Naive thymus-derived CD8-positive, alpha-beta T cell (primary cell): Measurements from ENCODE around the gene RGS13. TPM values are rescaled to one million over a fixed set of nuclear protein-coding genes. Genes with fewer than 3 reads are reported as not detected.

Source experiments
- ATAC-seq, 2 donors: fragments of 150-1000 bp; cut with Tn5 transposase in 1 of 2; sonication (Bioruptor Pico), chemical (Tn5 transposase) in 1 of 2; 1 replicate in 1 of 2; 2 replicates in 1 of 2; pipeline ENCODE4 v1.10.0; 2021; ENCODE audit warnings: mild to moderate bottlenecking in 2 of 2, moderate library complexity in 2 of 2
- POLR2A ChIA-PET: fragments of 350-600 bp; sonication (Branson Sonifier 250); formaldehyde crosslinking; loops from one replicate; lab custom pipeline; 2021; ENCODE audit warnings: antibody characterized with exemption; lab: Charles Lee
- DNase-seq, 10 donors: peaks; one replicate each; pipeline versions ENCODE4 v3.0.0 to v3.0.0-alpha.2; 2020 to 2022
- H3K27ac Mint-ChIP-seq, 10 donors: one replicate each; pipeline ENCODE4 v1.8.0; 2020 to 2022; ENCODE audit warnings: mild to moderate bottlenecking in 10 of 10, mixed read lengths in 10 of 10, moderate library complexity in 4 of 10, inconsistent platforms in 1 of 10
- H3K27me3 Mint-ChIP-seq, 5 donors: one replicate each; pipeline ENCODE4 v1.8.0; 2021 to 2022; ENCODE audit warnings: mixed read lengths in 5 of 5
- H3K36me3 Mint-ChIP-seq, 3 donors: one replicate each; pipeline ENCODE4 v1.8.0; 2020 to 2022; ENCODE audit warnings: mixed read lengths in 3 of 3, mild to moderate bottlenecking in 2 of 3, inconsistent platforms in 1 of 3
- H3K4me1 Mint-ChIP-seq, 4 donors: one replicate each; pipeline ENCODE4 v1.8.0; 2021 to 2022; ENCODE audit warnings: mixed read lengths in 4 of 4
- H3K4me3 Mint-ChIP-seq, 10 donors: one replicate each; pipeline ENCODE4 v1.8.0; 2020 to 2022; ENCODE audit warnings: mild to moderate bottlenecking in 10 of 10, mixed read lengths in 10 of 10, moderate library complexity in 6 of 10, inconsistent platforms in 1 of 10
- H3K9me3 Mint-ChIP-seq, 9 donors: one replicate each; pipeline ENCODE4 v1.8.0; 2020 to 2022; ENCODE audit warnings: mixed read lengths in 9 of 9, mild to moderate bottlenecking in 3 of 9, inconsistent platforms in 1 of 9, moderate library complexity in 1 of 9
- polyA plus RNA-seq, 3 donors: library from polyadenylated mRNA; unstranded; fragments of 300-500 nt; fragmentation: Illumina TruSeq; gene quantifications; one replicate each; pipeline ENCODE4 v1.2.3, GENCODE V29; 2021
- total RNA-seq, 8 experiments: library from RNA in 2 of 8; stranded (reverse) in 2 of 8; gene quantifications; one replicate each; pipeline ENCODE4 v1.2.3 and lab custom pipeline; 2021 to 2026

RGS13 gene
- total and polyA plus RNA-seq, 5 experiments from 2014 or later = not detected

DNA sequence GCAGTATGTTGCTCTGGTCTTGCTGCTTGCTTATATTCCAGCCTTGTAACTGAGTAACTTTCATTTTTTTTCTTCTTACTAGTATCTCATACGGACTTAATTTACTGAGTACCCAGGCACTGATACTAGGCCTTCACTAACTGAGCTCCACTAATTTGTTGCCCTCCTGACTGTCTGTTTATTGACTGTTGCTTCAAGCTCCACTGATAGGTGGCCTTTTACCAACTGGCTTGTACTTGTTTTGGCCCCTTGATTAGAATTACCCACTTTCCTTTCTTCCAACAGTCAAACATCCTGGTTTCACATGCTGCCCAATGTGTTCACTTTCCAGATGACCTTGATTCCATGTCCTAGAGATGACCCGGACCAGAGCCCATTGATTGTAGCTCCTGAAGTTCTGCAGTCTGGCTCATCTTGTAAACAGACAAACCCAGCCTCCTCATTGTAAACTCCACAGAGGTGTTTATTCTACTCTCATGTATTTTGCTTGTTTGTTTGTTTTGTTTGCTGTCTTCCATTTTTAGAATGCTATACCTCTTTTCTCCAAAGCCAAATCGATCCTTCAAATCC is 32.6 kb upstream of the RGS13 start:
- ATAC-seq = no peak
- DNase-seq = no peak
- Mint-ChIP-seq H3K36me3 (no peaks in the 10 kb centered on the region), H3K4me1 (peaks cover 0 to 26% (median 1%) of the 10 kb centered on the region in 4 donors), H3K9me3 (no peaks in the 10 kb centered on the region), H3K27ac (no peak overlapping the region), H3K27me3 (peaks cover 0 to 5% (median 0%) of the 10 kb centered on the region in 5 donors), H3K4me3 (no peak overlapping the region)
- POLR2A ChIA-PET = no interaction called here

DNA sequence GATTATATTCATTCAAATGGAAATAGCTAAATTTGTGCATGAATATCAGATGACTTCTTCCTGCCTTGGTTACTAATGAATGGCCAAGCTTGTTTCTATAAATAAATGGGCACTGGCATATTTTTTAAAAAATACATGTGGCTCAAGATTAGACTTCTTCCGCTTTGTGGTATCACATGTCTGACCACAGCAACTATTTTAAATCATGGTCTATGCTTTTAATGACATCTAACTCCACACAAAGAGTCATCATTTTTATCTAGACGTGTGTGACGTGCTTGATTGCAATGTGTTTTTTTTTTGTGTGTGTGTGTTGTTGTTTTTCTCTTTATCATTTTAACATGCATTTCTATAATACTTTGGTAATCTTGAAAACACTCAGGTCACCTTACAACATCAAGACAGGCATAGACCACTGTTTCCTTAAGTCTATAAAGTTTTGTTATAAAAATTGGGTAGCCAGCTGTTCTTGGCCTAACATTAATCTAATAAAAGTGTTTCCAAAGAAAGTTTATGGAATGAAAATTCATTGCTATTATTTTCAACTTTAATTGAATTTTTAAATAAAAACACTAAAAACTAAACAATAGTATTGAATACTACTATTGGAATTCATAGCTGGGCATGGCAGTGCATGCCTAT is 30.8 kb upstream of the RGS13 start:
- H3K4me3 Mint-ChIP-seq = no peak overlapping the region
- H3K4me1 Mint-ChIP-seq = peaks cover 11 to 42% (median 15%) of the 10 kb centered on the region in 4 donors
- H3K36me3 Mint-ChIP-seq = no peaks in the 10 kb centered on the region
- H3K27me3 Mint-ChIP-seq = peaks cover 0 to 5% (median 0%) of the 10 kb centered on the region in 5 donors
- H3K9me3 Mint-ChIP-seq = no peaks in the 10 kb centered on the region
- peak overlapping the region in 1 of 10 donors; percentile 24 for H3K27ac Mint-ChIP-seq
- POLR2A ChIA-PET = no interaction called here
- DNase-seq (no peak), ATAC-seq (no peak)

DNA sequence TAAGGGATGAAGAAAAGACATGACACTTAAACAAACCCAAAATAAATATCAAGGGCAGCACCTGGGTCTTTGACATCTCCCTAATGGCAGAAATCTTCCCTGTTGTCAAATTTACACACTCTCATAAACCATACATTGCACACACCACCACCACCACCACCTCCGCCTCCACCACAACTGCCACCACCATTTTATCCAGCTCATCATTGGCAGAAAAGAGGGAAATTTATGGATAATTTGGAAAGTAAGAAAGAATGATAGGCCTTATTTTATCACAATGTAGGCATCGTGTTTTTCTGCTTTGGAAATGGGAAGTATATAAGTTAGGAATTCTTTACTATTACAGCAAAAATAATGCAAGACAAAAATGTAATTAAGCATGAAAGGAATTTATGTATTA is 27.3 kb upstream of the RGS13 start:
- H3K27ac Mint-ChIP-seq = peak overlapping the region in 9 of 10 donors; percentile 40 to 93 (median 89)
- ATAC-seq (no peak), DNase-seq (no peak)
- H3K9me3 Mint-ChIP-seq = no peaks in the 10 kb centered on the region
- peaks cover 11 to 25% (median 15%) of the 10 kb centered on the region in 4 donors for H3K4me1 Mint-ChIP-seq
- no peaks in the 10 kb centered on the region for H3K36me3 Mint-ChIP-seq
- H3K27me3 Mint-ChIP-seq = peaks cover 0 to 7% (median 0%) of the 10 kb centered on the region in 5 donors
- H3K4me3 Mint-ChIP-seq = peak overlapping the region in 6 of 10 donors; percentile 11 to 82 (median 56)
- POLR2A ChIA-PET = interaction anchor here (0.6 kb wide), 1 partner anchor 173 kb away, joined by 6 read pairs; no protein-coding TSS in a partner anchor

DNA sequence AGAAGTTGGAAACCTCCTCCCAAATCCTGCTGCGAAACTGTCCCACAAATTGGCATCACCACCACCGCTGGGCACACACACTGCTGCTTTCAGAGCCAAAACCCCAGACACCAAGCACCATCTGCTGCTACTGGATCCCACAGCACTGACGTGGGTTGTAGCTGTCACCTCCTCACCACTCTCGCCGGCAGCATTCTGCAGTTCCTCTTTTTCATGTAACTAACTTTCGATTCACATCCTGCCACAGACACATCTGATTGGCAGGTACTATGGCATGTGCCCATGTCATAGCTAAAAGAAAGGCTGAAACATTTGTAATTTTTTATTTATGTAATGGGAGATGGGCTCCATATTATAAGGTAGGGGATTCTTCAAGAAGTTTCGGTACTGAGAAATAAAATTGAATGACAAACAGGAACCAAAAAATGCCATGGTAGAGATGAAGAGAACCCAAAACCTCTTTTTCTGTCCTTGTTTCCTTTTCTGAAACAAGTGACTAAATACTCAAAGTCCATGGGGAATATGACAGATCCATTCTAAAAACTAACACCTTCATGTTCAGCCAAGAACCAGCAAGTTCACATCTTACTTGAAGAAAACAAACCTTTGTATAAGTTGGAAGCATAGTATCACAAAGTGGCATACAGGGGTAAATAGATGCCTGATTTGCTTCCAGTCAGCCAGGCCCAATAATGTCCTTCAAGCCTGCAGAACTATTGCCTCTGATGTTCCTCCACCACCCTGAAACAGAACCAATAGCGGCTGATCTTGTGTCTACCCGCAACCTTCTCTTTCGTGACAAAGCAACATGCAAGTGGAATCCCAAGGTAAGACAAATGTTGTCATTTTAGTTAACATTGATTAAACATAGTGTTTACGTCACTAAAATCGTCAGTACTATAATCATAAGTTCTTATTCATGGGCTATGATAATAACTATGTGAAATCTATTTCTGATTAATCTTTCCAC is 26.6 kb upstream of the RGS13 start:
- POLR2A ChIA-PET = interaction anchor here (0.6 kb wide), 1 partner anchor 174 kb away, joined by 6 read pairs; no protein-coding TSS in a partner anchor
- H3K36me3 Mint-ChIP-seq = no peaks in the 10 kb centered on the region
- DNase-seq (peak; percentile 5 to 77 (median 58)), ATAC-seq (peak; percentile 96 to 97)
- H3K4me3 Mint-ChIP-seq = peak overlapping the region; percentile 5 to 82 (median 51)
- H3K27me3 Mint-ChIP-seq = peaks cover 0 to 8% (median 0%) of the 10 kb centered on the region in 5 donors
- peak overlapping the region; percentile 27 to 93 (median 88) for H3K27ac Mint-ChIP-seq
- no peaks in the 10 kb centered on the region for H3K9me3 Mint-ChIP-seq
- peaks cover 11 to 25% (median 15%) of the 10 kb centered on the region in 4 donors for H3K4me1 Mint-ChIP-seq

DNA sequence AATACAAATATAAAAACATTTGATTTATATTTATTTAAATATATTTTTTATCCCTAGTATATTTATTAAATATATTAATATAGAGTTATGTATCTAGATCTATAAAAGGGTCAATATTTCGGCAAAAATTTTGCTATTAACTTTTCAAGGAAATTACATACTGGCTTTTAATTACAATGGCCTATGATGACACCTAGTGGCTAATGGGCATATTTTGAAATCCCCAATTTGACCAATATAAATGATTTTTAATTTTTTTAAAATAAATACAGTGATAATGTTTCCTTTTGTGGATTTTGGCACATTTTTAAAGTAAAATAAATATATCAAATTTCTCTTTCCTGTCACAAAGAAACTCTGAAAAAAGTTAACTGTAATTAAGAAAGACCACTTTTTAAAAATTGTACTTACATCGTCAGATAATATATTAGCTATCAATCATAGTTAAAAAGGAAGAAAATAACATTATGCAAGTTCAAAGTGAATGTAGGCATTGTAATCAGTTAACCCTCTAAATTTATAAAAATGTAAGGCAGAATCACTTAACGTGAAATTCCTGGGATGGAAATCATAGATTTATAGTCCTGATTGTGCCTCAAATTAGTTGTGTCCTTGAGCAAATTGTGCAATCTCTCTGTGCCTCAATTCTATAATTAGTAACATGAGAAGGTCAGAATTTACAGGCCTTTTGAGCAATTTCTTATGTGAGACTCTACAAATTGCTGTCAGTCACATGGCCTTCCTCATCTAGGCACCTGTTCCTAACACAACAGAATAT is 25.6 kb upstream of the RGS13 start:
- H3K27ac Mint-ChIP-seq = no peak overlapping the region
- POLR2A ChIA-PET = no interaction called here
- peaks cover 11 to 22% (median 15%) of the 10 kb centered on the region in 4 donors for H3K4me1 Mint-ChIP-seq
- no peak for ATAC-seq
- peaks cover 0 to 6% (median 0%) of the 10 kb centered on the region in 5 donors for H3K27me3 Mint-ChIP-seq
- H3K4me3 Mint-ChIP-seq = no peak overlapping the region
- no peaks in the 10 kb centered on the region for H3K36me3 Mint-ChIP-seq
- no peaks in the 10 kb centered on the region for H3K9me3 Mint-ChIP-seq
- peak in 3 of 10 donors; percentile 17 to 37 (median 22) for DNase-seq

DNA sequence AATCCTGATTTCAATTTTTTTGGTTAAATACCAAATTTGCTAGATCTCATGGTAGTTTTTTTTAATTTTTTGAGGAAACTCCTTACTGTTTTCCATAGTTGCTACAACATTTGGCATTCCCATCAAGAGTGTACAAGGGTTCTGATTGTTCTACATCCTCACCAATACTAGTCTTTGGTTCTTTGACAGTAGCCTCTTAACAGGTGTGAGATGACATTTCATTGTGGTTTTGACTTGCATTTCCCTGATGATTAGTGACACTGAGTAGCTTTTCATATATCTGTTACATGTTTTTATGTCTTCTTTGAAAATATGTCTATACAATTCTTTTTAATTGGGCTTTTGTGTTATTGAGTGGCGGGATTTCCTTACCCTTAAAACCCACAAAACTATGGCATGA is 20.9 kb upstream of the RGS13 start:
- DNase-seq (no peak), ATAC-seq (no peak)
- Mint-ChIP-seq H3K4me1 (no peaks in the 10 kb centered on the region), H3K36me3 (no peaks in the 10 kb centered on the region), H3K27me3 (peaks cover 0 to 8% (median 0%) of the 10 kb centered on the region in 5 donors), H3K27ac (no peak overlapping the region), H3K4me3 (no peak overlapping the region), H3K9me3 (no peaks in the 10 kb centered on the region)
- POLR2A ChIA-PET = no interaction called here

DNA sequence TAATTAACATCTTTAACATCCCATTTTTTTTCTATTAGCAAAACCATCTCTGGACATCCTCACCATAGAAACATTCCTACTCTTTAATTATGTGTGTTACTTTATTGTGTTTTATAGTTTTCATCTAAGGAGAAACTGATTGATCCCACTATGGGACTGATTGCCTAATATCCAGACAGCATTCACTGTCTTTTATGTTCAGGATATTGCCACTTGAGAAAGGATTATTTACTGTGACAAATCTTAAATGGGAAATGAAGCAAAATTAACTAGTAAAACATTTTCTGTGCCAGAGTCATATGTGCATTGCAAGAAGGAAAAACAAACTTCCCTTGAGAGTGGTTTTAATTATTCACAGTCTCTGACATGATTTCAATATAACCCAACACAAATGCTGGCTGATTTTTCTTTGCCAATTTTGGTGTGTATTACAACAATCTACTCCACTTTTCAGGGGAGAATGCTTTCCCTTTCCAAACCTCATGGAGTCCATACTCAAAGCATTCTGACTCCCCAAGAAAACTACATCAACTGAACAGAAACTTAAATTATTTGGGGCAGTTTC is 15.8 kb upstream of the RGS13 start:
- Mint-ChIP-seq H3K27me3 (peaks cover 0 to 32% (median 7%) of the 10 kb centered on the region in 5 donors), H3K27ac (no peak overlapping the region), H3K4me3 (no peak overlapping the region), H3K9me3 (peaks cover 0 to 4% (median 0%) of the 10 kb centered on the region in 9 donors), H3K4me1 (no peaks in the 10 kb centered on the region), H3K36me3 (no peaks in the 10 kb centered on the region)
- no peak for DNase-seq
- no peak for ATAC-seq
- POLR2A ChIA-PET = no interaction called here

DNA sequence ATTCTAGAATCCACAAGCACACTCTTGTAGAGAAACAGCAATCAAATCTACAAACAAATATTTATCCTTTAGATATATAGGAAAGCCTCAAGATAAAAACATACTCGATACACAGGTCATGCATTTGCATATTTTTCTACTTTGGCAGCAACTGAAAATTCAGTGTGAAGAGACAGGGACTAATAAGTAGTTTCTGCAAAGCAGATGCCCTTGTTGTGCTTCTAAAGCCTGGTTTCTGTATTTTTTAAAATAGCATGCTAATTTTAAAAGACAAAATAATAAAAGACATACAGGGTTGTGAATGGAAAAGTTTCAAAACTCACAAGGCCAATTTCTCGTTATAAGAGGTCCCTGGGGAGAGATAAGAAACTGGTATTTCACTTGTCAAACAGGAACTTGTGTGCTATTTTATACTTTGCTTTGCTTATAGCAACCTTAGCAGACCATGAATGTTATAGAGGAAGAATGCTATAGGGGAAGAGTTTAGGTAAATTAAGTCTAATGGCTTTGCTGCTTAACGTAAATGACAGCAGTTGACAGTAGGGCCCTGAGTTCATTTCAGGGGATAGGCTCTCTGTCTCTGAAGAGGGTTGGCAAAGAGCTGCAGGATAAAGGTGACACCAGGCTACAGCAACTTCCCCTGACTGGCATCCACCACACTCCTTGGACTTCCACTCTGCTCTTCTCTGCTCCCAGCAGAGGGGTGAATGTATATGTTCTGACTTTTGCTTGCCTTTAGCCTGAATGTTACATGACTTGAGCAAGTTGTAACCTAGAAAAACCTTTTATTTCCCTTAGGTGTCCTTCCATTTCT is 9.4 kb upstream of the RGS13 start:
- H3K9me3 Mint-ChIP-seq = peaks cover 0 to 4% (median 0%) of the 10 kb centered on the region in 9 donors

DNA sequence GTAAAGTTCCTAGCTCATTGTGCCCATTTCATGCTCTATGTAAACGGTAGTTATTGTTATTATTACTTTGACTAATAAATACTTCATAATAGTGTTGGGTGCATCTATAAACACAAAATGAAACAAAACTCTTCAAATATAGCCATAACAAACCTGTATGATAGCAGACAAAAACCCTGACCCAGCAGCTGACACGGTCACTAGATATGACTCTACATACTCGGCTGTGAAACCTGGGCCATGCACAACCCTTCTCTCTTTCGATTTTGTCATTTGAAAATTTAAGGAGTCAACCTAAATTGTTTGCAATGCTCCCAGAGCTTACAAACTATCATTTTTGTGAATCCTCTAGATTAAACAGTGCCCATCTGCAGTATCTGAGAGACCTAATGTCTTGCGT is 8.0 kb upstream of the RGS13 start:
- H3K27me3 Mint-ChIP-seq = peaks cover 0 to 30% (median 17%) of the 10 kb centered on the region in 5 donors
- POLR2A ChIA-PET = no interaction called here
- no peaks in the 10 kb centered on the region for H3K9me3 Mint-ChIP-seq
- no peaks in the 10 kb centered on the region for H3K4me1 Mint-ChIP-seq
- no peaks in the 10 kb centered on the region for H3K36me3 Mint-ChIP-seq
- DNase-seq (no peak), ATAC-seq (no peak)
- H3K27ac Mint-ChIP-seq = no peak overlapping the region
- H3K4me3 Mint-ChIP-seq = no peak overlapping the region

More for the DNA sequence above, 9.4 kb upstream of the RGS13 start:
- ATAC-seq = no peak
- Mint-ChIP-seq H3K36me3 (no peaks in the 10 kb centered on the region), H3K4me1 (no peaks in the 10 kb centered on the region), H3K27me3 (peaks cover 0 to 34% (median 17%) of the 10 kb centered on the region in 5 donors), H3K27ac (no peak overlapping the region), H3K4me3 (no peak overlapping the region)
- POLR2A ChIA-PET = no interaction called here
- no peak for DNase-seq

DNA sequence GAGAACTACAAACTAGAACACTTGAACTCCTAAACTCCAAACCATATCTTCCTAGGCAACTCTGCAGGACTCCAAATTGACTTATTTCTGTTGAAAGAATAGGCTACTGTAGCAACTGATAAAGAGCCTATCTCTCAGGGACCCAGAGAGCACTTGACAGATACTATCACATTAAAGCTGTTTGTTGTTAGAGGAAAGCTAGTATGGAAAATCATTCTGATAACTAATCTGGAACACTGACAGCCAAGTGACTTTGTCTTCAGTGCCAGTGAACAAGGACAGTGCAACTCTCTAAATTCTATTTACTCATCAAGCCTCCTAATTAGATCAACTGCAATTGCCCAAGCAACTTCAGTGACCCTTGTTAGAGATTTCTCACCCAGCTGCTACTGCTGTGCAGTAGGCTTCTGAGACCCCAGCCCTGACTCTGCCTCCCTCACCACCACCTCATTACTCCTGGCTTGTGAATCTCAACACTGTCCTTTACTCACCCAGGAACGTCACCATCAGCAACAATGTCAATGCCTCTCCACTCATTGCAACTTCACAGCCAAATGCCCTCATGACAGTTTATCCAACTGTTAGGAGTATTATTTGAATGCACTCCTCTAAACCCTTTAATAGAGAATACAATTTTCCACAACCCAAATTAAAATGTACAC is 7.4 kb upstream of the RGS13 start:
- no peak overlapping the region for H3K27ac Mint-ChIP-seq
- no peaks in the 10 kb centered on the region for H3K4me1 Mint-ChIP-seq
- H3K36me3 Mint-ChIP-seq = no peaks in the 10 kb centered on the region
- H3K4me3 Mint-ChIP-seq = no peak overlapping the region
- DNase-seq = no peak
- POLR2A ChIA-PET = no interaction called here
- no peak for ATAC-seq
- no peaks in the 10 kb centered on the region for H3K9me3 Mint-ChIP-seq
- H3K27me3 Mint-ChIP-seq = peaks cover 0 to 24% (median 15%) of the 10 kb centered on the region in 5 donors

DNA sequence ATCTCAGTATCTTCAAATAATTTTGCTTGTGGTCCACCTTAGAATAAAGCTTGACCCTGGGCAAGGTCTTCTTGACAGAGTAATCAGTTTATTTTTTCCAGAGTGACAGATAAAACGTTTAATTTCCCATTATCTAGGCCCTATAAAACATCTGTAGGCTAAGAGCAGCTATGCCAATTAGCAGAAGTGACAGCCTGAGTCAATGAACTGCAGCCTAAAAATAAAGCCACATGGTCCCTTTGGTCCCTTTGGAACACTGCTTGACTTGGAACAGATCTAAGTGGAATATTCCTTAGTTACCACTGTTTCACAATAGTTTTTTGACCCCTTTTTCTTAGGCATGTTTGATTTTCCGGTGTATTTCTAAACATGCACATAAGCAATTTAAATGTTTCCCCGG is 6.3 kb upstream of the RGS13 start:
- POLR2A ChIA-PET = no interaction called here
- H3K9me3 Mint-ChIP-seq = no peaks in the 10 kb centered on the region
- no peak for DNase-seq
- no peak overlapping the region for H3K4me3 Mint-ChIP-seq
- peaks cover 2 to 18% (median 4%) of the 10 kb centered on the region in 5 donors for H3K27me3 Mint-ChIP-seq
- H3K36me3 Mint-ChIP-seq = no peaks in the 10 kb centered on the region
- no peak overlapping the region for H3K27ac Mint-ChIP-seq
- ATAC-seq = no peak
- no peaks in the 10 kb centered on the region for H3K4me1 Mint-ChIP-seq
